ENCODE data around the gene KCNC3.

- TF ChIP-seq ATF3 (IDR thresholded peaks at IDR 0.05) (no peak), CTCF (IDR thresholded peaks at IDR 0.05; ENCODE audit: low read depth, low read length, missing input control) (no peak), TAF1 (conservative IDR thresholded peaks at IDR 0.05) (no peak), EGR1 (IDR thresholded peaks at IDR 0.05; ENCODE audit: low read depth in 2 of 2) (no peak), NR2F2 (IDR thresholded peaks at IDR 0.05) (no peak), REST (IDR thresholded peaks at IDR 0.05) (no peak), SP1 (IDR thresholded peaks at IDR 0.05) (no peak), YY1 (IDR thresholded peaks at IDR 0.05) (no peak), RAD21 (IDR thresholded peaks at IDR 0.05) (no peak), HNF4G (IDR thresholded peaks at IDR 0.05) (no peak)
These were observed 36.5 kb upstream of the KCNC3 start, which contains the start of gene NAPSA for GRCh38 chr19:50365434-50366306.
